Vagina (tissue), 2 donors: ENCODE measurements around the gene C21orf91.

ENCODE experiments used
- POLR2A ChIP-seq, 2 donors: fragments of 450-650 bp; IDR thresholded peaks; one replicate each; pipeline ENCODE4 v1.6.1; 2017; ENCODE audit warnings: antibody characterized with exemption in 2 of 2, mild to moderate bottlenecking in 2 of 2, moderate library complexity in 2 of 2
- POLR2AphosphoS5 ChIP-seq, 2 donors: sonication (generic); formaldehyde crosslinking; IDR thresholded peaks; one replicate each; pipeline ENCODE4 v1.9.0; 2017; ENCODE audit warnings: antibody characterized with exemption in 2 of 2, mild to moderate bottlenecking in 2 of 2, low read depth in 1 of 2; ENCODE audit not compliant: insufficient read depth in 1 of 2
- TF ChIP-seq, protein P1 (sequence below), 3 experiments: fragments of 450-650 bp in 2 of 3; fragments of 200-600 bp in 1 of 3; sonication (generic) in 1 of 3; IDR thresholded peaks; one replicate each; pipeline ENCODE4 v1.5.1; 2017 to 2019; ENCODE audit warnings: antibody characterized with exemption in 3 of 3, mild to moderate bottlenecking in 2 of 3, moderate library complexity in 2 of 3

DNA sequence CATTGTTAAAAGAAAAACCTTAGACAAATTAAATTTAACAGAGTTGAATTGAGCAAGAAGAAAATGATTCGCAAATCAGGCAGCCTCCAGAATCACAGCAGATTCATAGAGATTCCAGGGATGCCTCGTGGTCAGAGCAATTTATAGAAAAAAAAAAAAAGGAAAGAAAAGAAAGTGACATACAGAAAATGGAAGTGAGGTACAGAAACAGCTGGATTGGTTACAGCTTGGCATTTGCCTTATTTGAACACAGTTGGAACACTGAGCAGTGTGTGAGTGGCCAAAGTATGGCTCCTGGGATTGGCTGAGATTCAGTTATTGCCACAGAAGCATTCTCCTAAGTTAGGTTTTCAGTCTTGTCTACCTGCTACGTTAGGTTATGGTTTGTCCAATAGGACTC lies 9.1 kb upstream of the C21orf91 start:
- TF ChIP-seq, protein P1, sequence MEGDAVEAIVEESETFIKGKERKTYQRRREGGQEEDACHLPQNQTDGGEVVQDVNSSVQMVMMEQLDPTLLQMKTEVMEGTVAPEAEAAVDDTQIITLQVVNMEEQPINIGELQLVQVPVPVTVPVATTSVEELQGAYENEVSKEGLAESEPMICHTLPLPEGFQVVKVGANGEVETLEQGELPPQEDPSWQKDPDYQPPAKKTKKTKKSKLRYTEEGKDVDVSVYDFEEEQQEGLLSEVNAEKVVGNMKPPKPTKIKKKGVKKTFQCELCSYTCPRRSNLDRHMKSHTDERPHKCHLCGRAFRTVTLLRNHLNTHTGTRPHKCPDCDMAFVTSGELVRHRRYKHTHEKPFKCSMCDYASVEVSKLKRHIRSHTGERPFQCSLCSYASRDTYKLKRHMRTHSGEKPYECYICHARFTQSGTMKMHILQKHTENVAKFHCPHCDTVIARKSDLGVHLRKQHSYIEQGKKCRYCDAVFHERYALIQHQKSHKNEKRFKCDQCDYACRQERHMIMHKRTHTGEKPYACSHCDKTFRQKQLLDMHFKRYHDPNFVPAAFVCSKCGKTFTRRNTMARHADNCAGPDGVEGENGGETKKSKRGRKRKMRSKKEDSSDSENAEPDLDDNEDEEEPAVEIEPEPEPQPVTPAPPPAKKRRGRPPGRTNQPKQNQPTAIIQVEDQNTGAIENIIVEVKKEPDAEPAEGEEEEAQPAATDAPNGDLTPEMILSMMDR (IDR thresholded peaks at IDR 0.05), result no peak
- TF ChIP-seq POLR2AphosphoS5 (IDR thresholded peaks at IDR 0.05; ENCODE audit: insufficient read depth in 1 of 2, low read depth in 1 of 2) (no peak), POLR2A (IDR thresholded peaks at IDR 0.05) (no peak)
